HepG2 (cell line): ENCODE data around the gene TPP2. TPM values are rescaled to one million over a fixed set of nuclear protein-coding genes. Genes with fewer than 3 reads are reported as not detected.

Experiments
- ATAC-seq: fragments of 200-7000 bp; cut with Tn5 transposase; 3 replicates; pipeline ENCODE4 v1.9.1; 2020; ENCODE audit warnings: mild to moderate bottlenecking, moderate library complexity
- BruUV-seq: library from RNA; stranded (reverse); fragments of 400-500 nt; replicated peaks from 2 replicates; lab custom pipeline; 2021; lab: Mats Ljungman, UMichigan
- CTCF ChIA-PET: fragments of 300-600 bp; formaldehyde crosslinking; extraction: SDS; loops from one replicate; lab custom pipeline; 2021; ENCODE audit warnings: low total read pairs, inconsistent platforms, low intra/inter-chr PET ratio; lab: Yijun Ruan, JAX
- POLR2A ChIA-PET: fragments of 350-600 bp; sonication (Branson Sonifier 250); formaldehyde crosslinking; loops from one replicate; lab custom pipeline; 2020; ENCODE audit warnings: antibody characterized with exemption, inconsistent platforms; lab: Yijun Ruan, JAX
- DNase-seq: peaks from one replicate; pipeline ENCODE4 v3.0.0-alpha.2; 2015; ENCODE audit warnings: low spot score
- FAIRE-seq: peaks from 3 replicates; lab custom pipeline; 2011; peaks lifted over from hg19 to GRCh38; lab: Jason Lieb, UNC
- H2AFZ ChIP-seq: one replicate; pipeline ENCODE4 v1.6.1; 2011; ENCODE audit warnings: low read length, inconsistent platforms
- H3K27ac ChIP-seq: fragments of 300-600 bp; 3 replicates; pipeline ENCODE4 v1.8.0; 2011; ENCODE audit warnings: mixed run types, mild to moderate bottlenecking, mixed read lengths, low read length, inconsistent platforms; ENCODE audit not compliant: insufficient read depth; ENCODE audit errors: extremely low read length
- H3K27me3 ChIP-seq, 2 experiments: fragments of 200-600 bp in 1 of 2; 2 replicates in 1 of 2; 3 replicates in 1 of 2; pipeline versions ENCODE4 v1.6.0 to v1.8.0; 2011; ENCODE audit warnings: low read length in 2 of 2, mild to moderate bottlenecking in 2 of 2, moderate library complexity in 2 of 2, inconsistent platforms in 1 of 2; ENCODE audit not compliant: insufficient read depth in 2 of 2, control insufficient read depth in 1 of 2
- H3K36me3 ChIP-seq, 2 experiments: fragments of 200-600 bp in 1 of 2; replicated peaks in 1 of 2; 2 replicates in 1 of 2; 3 replicates in 1 of 2; pipeline versions ENCODE4 v1.5.1 to v1.8.0; 2011; ENCODE audit warnings: low read length in 2 of 2, inconsistent platforms in 1 of 2; ENCODE audit not compliant: insufficient read depth in 2 of 2, control insufficient read depth in 1 of 2
- H3K4me1 ChIP-seq: 2 replicates; pipeline ENCODE4 v1.5.1; 2012; ENCODE audit warnings: low read length, inconsistent platforms; ENCODE audit not compliant: insufficient read depth
- H3K4me2 ChIP-seq: 2 replicates; pipeline ENCODE4 v1.6.0; 2011; ENCODE audit warnings: low read depth, low read length, inconsistent platforms
- H3K4me3 ChIP-seq, 3 experiments: fragments of 200-600 bp in 1 of 3; sonication (generic), shearing (Covaris generic) in 1 of 3; replicated peaks in 1 of 3; 2 replicates each; pipeline ENCODE4 v1.5.1; 2011 to 2016; ENCODE audit warnings: low read length in 3 of 3, inconsistent platforms in 2 of 3, low read depth in 2 of 3, mild to moderate bottlenecking in 2 of 3, control low read depth in 1 of 3, mixed read lengths in 1 of 3; ENCODE audit not compliant: insufficient read depth in 1 of 3
- H3K79me2 ChIP-seq: one replicate; pipeline ENCODE4 v1.6.1; 2011; ENCODE audit warnings: low read length, inconsistent platforms; ENCODE audit not compliant: insufficient read depth
- H3K9ac ChIP-seq: 2 replicates; pipeline ENCODE4 v1.6.0; 2011; ENCODE audit warnings: mild to moderate bottlenecking, low read depth, low read length, inconsistent platforms; ENCODE audit not compliant: insufficient read depth
- H3K9me3 ChIP-seq: 2 replicates; pipeline ENCODE4 v1.5.1; 2012; ENCODE audit warnings: mild to moderate bottlenecking, low read length
- H4K20me1 ChIP-seq: 2 replicates; pipeline ENCODE4 v1.6.0; 2011; ENCODE audit warnings: inconsistent platforms, mild to moderate bottlenecking, low read length, moderate library complexity; ENCODE audit not compliant: insufficient read depth
- GLMP ChIP-seq: sonication (generic); formaldehyde crosslinking; IDR thresholded peaks from 2 replicates; pipeline ENCODE4 v1.9.0; 2021; ENCODE audit warnings: missing genetic modification reagents, mild to moderate bottlenecking, borderline replicate concordance
- HIVEP1 ChIP-seq: sonication (generic); formaldehyde crosslinking; IDR thresholded peaks from 2 replicates; pipeline ENCODE4 v1.4.0; 2020; ENCODE audit warnings: mild to moderate bottlenecking, missing genetic modification reagents
- KDM2A ChIP-seq: sonication (generic); formaldehyde crosslinking; IDR thresholded peaks from 2 replicates; pipeline ENCODE4 v1.4.0; 2020; ENCODE audit warnings: low read depth, missing genetic modification reagents, borderline replicate concordance
- LCORL ChIP-seq, 2 experiments: fragments of 450-650 bp in 1 of 2; sonication (generic) in 1 of 2; formaldehyde crosslinking in 1 of 2; IDR thresholded peaks; 2 replicates each; pipeline versions ENCODE4 v1.5.0 to v1.6.1; 2017 to 2020; ENCODE audit warnings: antibody characterized with exemption in 1 of 2, missing genetic modification reagents in 1 of 2
- POLR2A ChIP-seq, 2 experiments: IDR thresholded peaks; 2 replicates each; pipeline ENCODE4 v1.6.1; 2011; ENCODE audit warnings: low read depth in 2 of 2, low read length in 2 of 2, mild to moderate bottlenecking in 1 of 2, moderate library complexity in 1 of 2; ENCODE audit not compliant: insufficient read depth in 1 of 2
- SCMH1 ChIP-seq: sonication (generic); formaldehyde crosslinking; IDR thresholded peaks from 2 replicates; pipeline ENCODE4 v1.9.0; 2021; ENCODE audit warnings: missing genetic modification reagents, mild to moderate bottlenecking, borderline replicate concordance
- SNAPC2 ChIP-seq: sonication (generic); formaldehyde crosslinking; IDR thresholded peaks from 2 replicates; pipeline ENCODE4 v1.8.1; 2022; ENCODE audit warnings: mild to moderate bottlenecking, missing genetic modification reagents
- TFE3 ChIP-seq: IDR thresholded peaks from 2 replicates; pipeline ENCODE4 v1.6.1; 2016
- ZBTB14 ChIP-seq: sonication (generic); formaldehyde crosslinking; IDR thresholded peaks from 2 replicates; pipeline ENCODE4 v1.4.0; 2020; ENCODE audit warnings: missing genetic modification reagents
- ZFP62 ChIP-seq: sonication (generic); formaldehyde crosslinking; IDR thresholded peaks from 2 replicates; pipeline ENCODE4 v1.4.0; 2020; ENCODE audit warnings: missing genetic modification reagents
- ZIK1 ChIP-seq: sonication (generic); formaldehyde crosslinking; IDR thresholded peaks from 2 replicates; pipeline ENCODE4 v1.5.0; 2020; ENCODE audit warnings: mild to moderate bottlenecking, low read depth, missing genetic modification reagents, borderline replicate concordance
- ZNF891 ChIP-seq: sonication (generic); formaldehyde crosslinking; IDR thresholded peaks from 2 replicates; pipeline ENCODE4 v1.5.0; 2020; ENCODE audit warnings: mild to moderate bottlenecking, missing genetic modification reagents
- WGBS: methylation state at CpG from one replicate; pipeline ENCODE4 v1.1.6; 2017; ENCODE audit warnings: low lambda C conversion rate; 5-methylcytosine and 5-hydroxymethylcytosine counted together
- in situ Hi-C: cut with HindIII; loops from 2 replicates; pipeline ENCODE4 v1.10.0; 2017; ENCODE audit warnings: low pct_unique_long_range_greater_than_20kb; ENCODE audit not compliant: extremely low pct_ligation_motif_present
- intact Hi-C: fragments of 100-400 bp; cut with micrococcal nuclease; formaldehyde crosslinking; loops from one replicate; pipeline ENCODE4 v1.10.0; 2022; ENCODE audit not compliant: unreplicated experiment
- polyA plus RNA-seq, 8 experiments: library from polyadenylated mRNA; depleted of rRNA in 3 of 8; stranded (reverse) in 7 of 8; unstranded in 1 of 8; fragments of >200 nt; fragmentation: Illumina TruSeq in 4 of 8; extraction: Trizol in 4 of 8; gene quantifications; 2 replicates each; pipeline versions ENCODE4 v1.2.1 to v1.2.3, GENCODE V29; 2011 to 2016; ENCODE audit warnings: low read depth in 4 of 8, missing spikeins in 1 of 8, mixed read lengths in 1 of 8; ENCODE audit not compliant: insufficient read depth in 1 of 8
- total RNA-seq, 5 experiments: library from RNA; depleted of rRNA; stranded (reverse); fragments of >200 nt; fragmentation: Illumina TruSeq; extraction: Trizol; gene quantifications; 2 replicates each; pipeline ENCODE4 v1.2.3, GENCODE V29; 2016; ENCODE audit warnings: low read depth in 1 of 5

The TPP2 gene
- total and polyA plus RNA-seq, 2 of the 13 experiments (the other 11 are each of a cell fraction or from before 2014, with no cell fraction given) = 16.4 to 52.1 TPM

GRCh38 chr13:102694937-102695336 is 98.2 kb downstream of the TPP2 start, which contains the start of gene METTL21C:
TSS of gene METTL21C (minus strand) at chr13:102695044. CDS start at chr13:102694498, 546 bp downstream.
- DNase-seq = no peak
- Histone ChIP-seq H3K9me3 (peaks cover 8% of the 10 kb centered on the region; the same call in 1 of the 2 replicates), H3K4me3 (no peak within 1 kb of the TSS), H3K9ac (no peak within 1 kb of the TSS), H3K36me3 (no peaks in the 10 kb centered on the region), H3K79me2 (no peaks in the 10 kb centered on the region), H3K27ac (no peak within 1 kb of the TSS), H3K4me1 (peaks cover 21% of the 10 kb centered on the region), H4K20me1 (no peaks in the 10 kb centered on the region), H3K27me3 (peaks cover 0 to 24% of the 10 kb centered on the region in 2 experiments; a peak in 4 of 5 replicates), H3K4me2 (no peak within 1 kb of the TSS), H2AFZ (no peak within 1 kb of the TSS)
- intact Hi-C loops (no loop called here), in situ Hi-C loops (no loop called here)
- ChIA-PET POLR2A (no interaction called here), CTCF (no interaction called here)
- no TSS peak for BruUV-seq
- no peak for TF ChIP-seq ZBTB14
- no peak for ATAC-seq
- no peak for FAIRE-seq
- 34% methylated on average over 6 of the region's 6 CpGs for WGBS

- Histone ChIP-seq H3K27ac (no peak overlapping the region), H3K4me2 (no peak overlapping the region), H3K4me3 (no peak overlapping the region), H3K9me3 (peaks cover 8% of the 10 kb centered on the region; the same call in 1 of the 2 replicates), H2AFZ (no peak overlapping the region), H4K20me1 (no peaks in the 10 kb centered on the region), H3K79me2 (no peaks in the 10 kb centered on the region), H3K36me3 (no peaks in the 10 kb centered on the region), H3K9ac (no peak overlapping the region), H3K27me3 (peaks cover 0 to 24% of the 10 kb centered on the region in 2 experiments; a peak in 4 of 5 replicates), H3K4me1 (peaks cover 21% of the 10 kb centered on the region)
- WGBS = 37% methylated on average over 4 of the region's 4 CpGs
- no peak for FAIRE-seq
- DNase-seq = no peak
- ATAC-seq = no peak
- no TSS peak for BruUV-seq
- CTCF ChIA-PET = no interaction called here
- in situ Hi-C loops (no loop called here), intact Hi-C loops (no loop called here)
- POLR2A ChIA-PET = no interaction called here
- no peak for TF ChIP-seq ZIK1 (CRISPR knock-in tag)
- TF ChIP-seq POLR2A (IDR thresholded peaks at IDR 0.05; ENCODE audit: insufficient read depth in 1 of 2, low read depth in 2 of 2, low read length in 2 of 2) = no peak
- TF ChIP-seq GLMP (CRISPR knock-in tag) = no peak
- no peak for TF ChIP-seq KDM2A (CRISPR knock-in tag)
- TF ChIP-seq SNAPC2 (CRISPR knock-in tag) = no peak
- TF ChIP-seq HIVEP1 (CRISPR knock-in tag) = no peak
- no peak for TF ChIP-seq SCMH1 (CRISPR knock-in tag)
- no peak for TF ChIP-seq LCORL (IDR thresholded peaks at IDR 0.05)
- no peak for TF ChIP-seq LCORL (CRISPR knock-in tag; IDR thresholded peaks at IDR 0.05)
- no peak for TF ChIP-seq ZFP62 (CRISPR knock-in tag)
- TF ChIP-seq TFE3 = no peak
- TF ChIP-seq ZNF891 (CRISPR knock-in tag) = no peak
Measured at GRCh38 chr13:102696465-102696864, 99.7 kb downstream of the TPP2 start.
